Measurements from ENCODE around the gene RAB27A. TPM values are rescaled to one million over a fixed set of nuclear protein-coding genes. Genes with fewer than 3 reads are reported as not detected.

RAB27A gene
- polyA plus RNA-seq, 1 of the 3 experiments (the other 2 are of a cell fraction): 9.6 TPM

- no peak for TF ChIP-seq TEAD4 (IDR thresholded peaks at IDR 0.05; ENCODE audit: borderline replicate concordance, insufficient read depth)
- no peak for TF ChIP-seq POLR2AphosphoS5 (IDR thresholded peaks at IDR 0.05; ENCODE audit: low read depth, low read length)
- no peak for TF ChIP-seq REST (IDR thresholded peaks at IDR 0.05; ENCODE audit: low read depth, low read length)
- no peak for TF ChIP-seq ELF1 (IDR thresholded peaks at IDR 0.05)
- no peak for TF ChIP-seq TCF12 (IDR thresholded peaks at IDR 0.05)
- TF ChIP-seq RAD21 (IDR thresholded peaks at IDR 0.05; ENCODE audit: low read length): no peak
- TF ChIP-seq MEF2A (IDR thresholded peaks at IDR 0.05; ENCODE audit: borderline replicate concordance, low read depth): no peak
Measured at GRCh38 chr15:55255714-55256113, 33.9 kb downstream of the RAB27A start (continued).

GRCh38 chr15:55254916-55255679 is 34.5 kb downstream of the RAB27A start:
- no peaks in the 10 kb centered on the region for H3K9me3 ChIP-seq
- no peaks in the 10 kb centered on the region for H3K9me2 ChIP-seq
- no peak overlapping the region for H3K4me3 ChIP-seq (ENCODE audit: low read depth in 2 of 2, low read length in 1 of 2)
- ChIA-PET CTCF (interaction anchor here (0.6 to 2.7 kb wide), 4 partner anchors 8 to 36 kb away, joined by 3 to 6 read pairs (median 3); no protein-coding TSS in a partner anchor), POLR2A (no interaction called here)
- no peak overlapping the region for H3K9ac ChIP-seq
- H3K36me3 ChIP-seq (replicated peaks in 1 of 2; ENCODE audit: control insufficient read depth in 1 of 2, insufficient read depth in 2 of 2, low read length in 1 of 2): no peaks in the 10 kb centered on the region
- H3K27me3 ChIP-seq (ENCODE audit: insufficient read depth): no peaks in the 10 kb centered on the region
- H3K79me2 ChIP-seq (ENCODE audit: insufficient read depth): no peaks in the 10 kb centered on the region
- no peak for DNase-seq
- H4K20me1 ChIP-seq (ENCODE audit: insufficient read depth): no peaks in the 10 kb centered on the region
- peak overlapping the region; percentile 14; the same call in 1 of the 2 replicates for H3K4me2 ChIP-seq
- 85% methylated on average over 4 of the region's 4 CpGs for WGBS (ENCODE audit: low lambda C conversion rate)
- H3K27ac ChIP-seq (ENCODE audit: low read depth in 2 of 2, low read length in 1 of 2): no peak overlapping the region
- H3F3A ChIP-seq (replicated peaks; ENCODE audit: insufficient read depth): peaks cover 4% of the 10 kb centered on the region
- peaks cover 0 to 7% of the 10 kb centered on the region in 2 experiments; a peak in 1 of 4 replicates for H3K4me1 ChIP-seq (ENCODE audit: control insufficient read depth in 1 of 2, insufficient read depth in 2 of 2, low read depth in 1 of 2, low read length in 1 of 2)
- H2AFZ ChIP-seq (ENCODE audit: low read depth): no peak overlapping the region
- TF ChIP-seq ELF1 (IDR thresholded peaks at IDR 0.05): no peak
- no peak for TF ChIP-seq MEF2A (IDR thresholded peaks at IDR 0.05; ENCODE audit: borderline replicate concordance, low read depth)
- no peak for TF ChIP-seq USF2 (IDR thresholded peaks at IDR 0.05; ENCODE audit: borderline replicate concordance, low read depth, low read length)
- TF ChIP-seq GABPA (IDR thresholded peaks at IDR 0.05; ENCODE audit: low read depth): no peak
- TF ChIP-seq EP300 (IDR thresholded peaks at IDR 0.05; ENCODE audit: borderline replicate concordance in 1 of 2, low read depth in 1 of 2, low read length in 1 of 2): no peak
- no peak for TF ChIP-seq REST (IDR thresholded peaks at IDR 0.05; ENCODE audit: low read depth, low read length)
- TF ChIP-seq FOXM1 (IDR thresholded peaks at IDR 0.05; ENCODE audit: low read depth): no peak
- TF ChIP-seq FOSL2 (IDR thresholded peaks at IDR 0.05; ENCODE audit: borderline replicate concordance, low read depth): no peak
- TF ChIP-seq RAD21 (IDR thresholded peaks at IDR 0.05; ENCODE audit: low read length): no peak
- TF ChIP-seq RXRA (IDR thresholded peaks at IDR 0.05; ENCODE audit: borderline replicate concordance, low read depth): no peak
- no peak for TF ChIP-seq POLR2AphosphoS5 (IDR thresholded peaks at IDR 0.05; ENCODE audit: low read depth, low read length)
- TF ChIP-seq ZBTB33 (IDR thresholded peaks at IDR 0.05; ENCODE audit: borderline replicate concordance, low read depth): no peak
- no peak for TF ChIP-seq TCF12 (IDR thresholded peaks at IDR 0.05)
- no peak for TF ChIP-seq SIN3A (IDR thresholded peaks at IDR 0.05; ENCODE audit: borderline replicate concordance, low read depth, low read length)
- no peak for TF ChIP-seq GATA2 (CRISPR knock-in tag; IDR thresholded peaks at IDR 0.05)
- no peak for TF ChIP-seq MXI1 (IDR thresholded peaks at IDR 0.05; ENCODE audit: low read depth, low read length)
- no peak for TF ChIP-seq CHD2 (IDR thresholded peaks at IDR 0.05; ENCODE audit: low read length, partially characterized antibody)
- TF ChIP-seq RCOR1 (IDR thresholded peaks at IDR 0.05; ENCODE audit: low read length): no peak
